Stimulated activated CD4-positive, alpha-beta T cell treated with anti-CD3 and anti-CD28 coated beads, Interleukin-1b, Interleukin-23, amount 100 ng/mL, for 24 hours (primary cell): ENCODE results near the gene YARS1.
A peak's percentile ranks its signal among the peaks of the same experiment; 100 is the strongest.
"Not testable (repeated sequence)": the region's sequence is repeated elsewhere in the genome, so short reads cannot be mapped to it uniquely, and the experiment has no call there.

Experiments
- DNase-seq, 4 experiments: peaks; one replicate each; pipeline ENCODE4 v3.0.0-alpha.2; 2020; ENCODE audit warnings: low read depth in 4 of 4, low spot score in 1 of 4

The YARS1 gene

DNA sequence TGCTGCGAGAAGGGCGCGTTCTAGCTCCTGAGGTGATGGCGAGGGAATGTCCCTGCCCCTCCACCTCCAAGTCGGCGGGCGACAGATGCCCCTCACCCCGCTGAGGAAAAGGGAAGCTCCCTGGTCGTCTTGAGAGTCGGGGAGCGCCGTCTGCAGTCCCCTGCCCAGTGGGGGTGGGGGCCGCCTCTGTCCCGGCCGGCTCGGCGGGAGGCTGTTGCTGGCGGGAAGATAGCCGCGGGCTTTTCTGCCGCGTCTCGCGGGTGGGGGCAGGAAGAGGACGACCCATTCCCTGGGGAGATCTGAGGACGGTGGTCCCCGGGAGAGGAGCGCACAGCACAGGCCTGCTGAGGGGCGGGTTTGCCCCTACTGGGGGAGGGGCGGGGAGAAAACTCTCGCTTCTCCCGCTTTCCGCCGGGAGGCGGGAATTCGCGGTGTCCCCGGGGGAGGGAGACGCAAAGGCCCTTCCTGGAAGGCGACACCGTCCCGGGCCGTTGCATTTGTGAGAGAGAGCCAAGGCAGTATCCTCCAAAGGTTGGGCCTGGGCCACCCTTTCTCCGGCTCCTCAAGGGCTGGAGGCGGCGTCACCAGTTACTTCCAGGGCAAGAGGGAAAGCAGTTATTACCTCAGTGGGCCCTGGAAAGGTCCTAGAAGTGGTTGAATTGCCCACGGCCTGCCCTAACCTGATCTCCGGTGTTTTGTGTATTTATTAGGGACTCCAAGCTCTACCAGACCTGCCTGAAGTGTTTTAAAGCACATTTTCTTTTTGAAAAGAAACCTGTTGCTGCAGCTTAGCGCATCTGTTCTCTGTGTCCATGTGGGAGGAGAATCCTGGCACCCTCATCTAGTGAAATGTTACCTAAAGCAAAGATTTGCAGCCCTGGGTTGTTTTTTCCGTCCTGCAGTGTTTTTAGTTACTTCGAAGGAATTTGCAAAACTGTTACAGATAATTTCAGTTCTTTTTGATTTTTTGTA, 943 bp upstream of the YARS1 start:
- DNase-seq: peak in 1 of 4 experiments; percentile 19

DNA sequence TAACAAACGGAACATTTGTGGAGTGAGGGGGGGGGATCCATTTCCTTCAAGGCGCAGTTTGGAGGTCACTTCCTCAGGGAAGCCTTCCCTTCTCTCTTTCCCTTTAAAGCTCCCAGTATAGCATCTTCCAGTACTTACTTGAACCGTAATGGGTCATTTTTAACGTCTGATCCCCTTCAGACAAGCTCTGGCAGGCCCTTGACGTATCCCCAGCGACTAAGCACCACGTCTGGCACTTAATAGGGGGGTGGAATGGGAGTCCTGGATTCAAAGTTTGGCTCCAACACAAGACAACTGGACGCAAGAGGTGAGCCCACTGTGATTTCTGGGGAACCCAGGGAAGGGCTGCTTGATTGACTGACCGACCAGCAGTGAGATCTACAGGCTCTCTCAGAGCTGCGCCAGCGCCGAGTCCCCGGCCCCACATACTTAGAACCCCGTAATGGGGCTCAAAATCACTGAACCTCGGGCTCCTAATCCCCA, 441 bp downstream of the YARS1 start:
- DNase-seq: no peak

- no peak for DNase-seq
Observed at GRCh38 chr1:32813941-32814739, 3.0 kb downstream of the YARS1 start.

- no peak for DNase-seq
Observed at GRCh38 chr1:32811917-32812316, 5.2 kb downstream of the YARS1 start.

DNA sequence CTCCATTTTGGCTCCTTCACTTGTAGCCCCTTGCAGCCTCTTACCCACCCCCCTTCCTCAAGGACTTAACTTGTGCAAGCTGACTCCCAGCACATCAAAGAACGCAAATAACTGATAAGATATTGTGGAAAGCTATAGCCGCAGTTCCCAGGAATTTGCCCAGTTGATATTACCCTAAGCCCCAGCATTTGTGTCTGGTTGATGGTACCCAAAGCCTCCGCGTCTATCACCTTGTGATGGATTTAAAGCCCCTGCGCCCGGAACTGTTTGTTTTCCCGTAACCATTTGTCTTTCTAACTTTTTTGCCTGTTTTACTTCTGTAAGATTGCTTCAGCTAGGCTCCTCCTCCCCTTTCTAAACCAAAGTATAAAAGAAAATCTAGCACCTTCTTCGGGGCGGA, 5.9 kb downstream of the YARS1 start:
- no peak for DNase-seq

DNA sequence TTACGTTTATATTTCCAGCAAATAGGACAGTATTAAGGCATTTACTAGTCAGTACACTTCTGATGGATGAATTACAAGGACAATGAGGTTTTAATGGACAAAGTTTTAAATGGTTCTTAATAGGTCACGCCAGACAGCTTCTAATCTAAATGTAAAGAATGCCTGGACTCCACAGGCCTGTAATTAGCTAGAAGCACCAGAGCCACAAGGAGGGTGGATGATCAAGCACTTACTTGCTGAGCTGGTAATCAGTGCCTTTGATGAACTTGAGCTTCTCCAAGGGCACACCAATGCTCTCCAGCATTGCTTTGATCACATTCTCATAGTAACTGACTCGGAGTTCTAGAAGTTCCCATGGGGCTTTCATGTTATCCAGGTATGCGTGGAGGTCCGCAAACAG, 6.8 kb downstream of the YARS1 start:
- DNase-seq: no peak

DNA sequence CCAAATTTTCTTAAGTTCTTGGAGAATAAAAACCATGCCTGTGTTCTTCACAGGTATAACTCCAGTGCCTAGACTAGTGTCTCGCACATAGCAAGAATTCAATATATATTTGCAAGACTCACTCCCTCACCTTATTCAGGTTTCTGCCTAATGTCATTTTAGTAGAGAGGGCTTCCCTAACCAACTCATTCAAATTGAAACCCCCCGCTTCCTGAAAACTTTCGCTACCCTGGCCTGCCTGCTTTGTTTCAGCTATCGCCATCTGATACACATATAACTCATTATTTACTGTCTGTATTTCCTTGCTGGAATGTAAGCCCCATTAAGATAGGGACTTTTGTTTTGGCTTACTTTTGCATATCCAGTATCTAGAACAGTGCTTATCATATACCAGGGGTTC, 8.6 kb downstream of the YARS1 start:
- no peak for DNase-seq

GRCh38 chr1:32806910-32807523, 10.1 kb downstream of the YARS1 start:
- no peak for DNase-seq

DNA sequence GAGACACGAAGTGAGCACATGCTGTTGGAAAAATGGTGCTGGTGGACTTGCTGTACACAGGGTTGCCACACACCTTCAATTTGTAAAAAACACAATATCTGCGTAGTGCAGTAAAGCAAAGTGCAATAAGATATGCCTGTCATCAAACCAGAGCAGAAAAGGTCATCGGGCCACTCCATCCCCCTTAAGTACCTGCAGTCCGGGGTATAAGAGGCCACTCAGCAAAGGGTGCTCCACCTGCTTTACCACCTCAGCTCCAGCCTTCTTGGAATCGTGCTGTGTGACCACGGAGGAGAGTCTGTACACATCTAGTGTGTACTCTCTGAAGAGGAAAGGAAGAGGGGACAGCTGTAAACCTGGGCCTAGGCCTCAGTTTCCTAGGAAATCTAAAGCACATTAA, 10.9 kb downstream of the YARS1 start:
- DNase-seq: no peak

DNA sequence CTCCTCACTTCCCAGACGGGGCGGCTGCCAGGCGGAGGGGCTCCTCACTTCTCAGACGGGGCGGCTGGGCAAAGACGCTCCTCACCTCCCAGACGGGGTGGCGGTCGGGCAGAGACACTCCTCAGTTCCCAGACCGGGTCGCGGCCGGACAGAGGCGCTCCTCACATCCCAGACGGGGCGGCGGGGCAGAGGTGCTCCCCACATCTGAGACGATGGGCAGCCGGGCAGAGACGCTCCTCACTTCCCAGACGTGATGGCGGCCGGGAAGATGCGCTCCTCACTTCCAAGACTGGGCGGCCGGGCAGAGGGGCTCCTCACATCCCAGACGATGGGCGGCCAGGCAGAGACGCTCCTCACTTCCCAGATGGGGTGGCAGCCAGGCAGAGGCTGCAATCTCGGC, 12.7 kb downstream of the YARS1 start:
- not testable (repeated sequence) for DNase-seq

DNA sequence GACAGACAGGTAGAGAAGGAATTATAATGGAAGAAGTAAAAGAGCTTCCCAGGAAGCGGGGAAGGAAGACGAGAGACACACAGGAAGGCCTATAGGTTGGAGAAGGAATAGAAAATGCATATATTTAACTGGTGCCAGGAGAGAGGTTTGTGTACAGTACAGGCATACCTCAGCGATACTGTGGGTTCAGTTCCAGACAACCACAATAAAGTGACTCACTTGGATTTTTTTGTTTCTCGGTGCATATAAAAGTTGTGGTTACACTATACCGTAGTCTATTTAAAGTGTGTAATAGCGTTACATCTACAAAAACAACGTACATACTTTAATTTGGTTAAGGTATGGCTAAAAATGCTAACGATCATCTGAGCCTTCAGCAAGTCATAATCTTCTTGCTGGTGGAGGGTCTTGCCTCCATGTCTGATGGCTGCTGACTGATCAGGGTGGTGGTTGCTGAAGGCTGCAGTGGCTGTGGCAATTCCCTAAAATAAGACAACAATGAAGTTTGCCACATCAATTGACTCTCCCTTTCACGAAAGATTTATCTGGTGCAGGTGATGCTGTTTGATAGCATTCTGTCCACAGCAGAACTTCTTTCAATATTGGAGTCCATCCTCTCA, 16.0 kb downstream of the YARS1 start:
- peak in 1 of 4 experiments; percentile 11 for DNase-seq

- no peak for DNase-seq
Observed at GRCh38 chr1:32798679-32799416, 18.3 kb downstream of the YARS1 start.

GRCh38 chr1:32798191-32798590, 19.0 kb downstream of the YARS1 start:
- no peak for DNase-seq

DNA sequence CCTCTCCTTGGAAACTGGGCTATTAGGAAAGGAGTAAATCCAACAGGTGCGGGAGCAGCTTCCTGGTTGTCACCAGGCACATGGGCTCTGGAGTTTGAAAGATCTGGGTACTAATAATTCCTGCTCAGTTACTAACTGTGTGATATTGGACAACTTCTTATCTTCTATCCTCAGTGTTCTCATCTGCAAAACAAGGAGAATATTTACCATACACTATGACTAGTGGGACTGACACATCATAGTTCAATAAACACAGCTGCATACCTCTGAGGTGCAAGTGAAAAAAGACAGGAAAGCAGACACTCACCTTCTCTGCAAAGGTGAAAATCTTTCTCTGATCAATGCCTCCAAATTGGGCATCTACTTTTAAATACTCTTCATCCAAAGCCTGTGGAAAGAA, 19.7 kb downstream of the YARS1 start:
- DNase-seq: no peak

- not testable (repeated sequence) for DNase-seq
Observed at GRCh38 chr1:32795763-32796162, 21.4 kb downstream of the YARS1 start.

- no peak for DNase-seq
Observed at GRCh38 chr1:32791881-32792280, 25.3 kb downstream of the YARS1 start.

DNA sequence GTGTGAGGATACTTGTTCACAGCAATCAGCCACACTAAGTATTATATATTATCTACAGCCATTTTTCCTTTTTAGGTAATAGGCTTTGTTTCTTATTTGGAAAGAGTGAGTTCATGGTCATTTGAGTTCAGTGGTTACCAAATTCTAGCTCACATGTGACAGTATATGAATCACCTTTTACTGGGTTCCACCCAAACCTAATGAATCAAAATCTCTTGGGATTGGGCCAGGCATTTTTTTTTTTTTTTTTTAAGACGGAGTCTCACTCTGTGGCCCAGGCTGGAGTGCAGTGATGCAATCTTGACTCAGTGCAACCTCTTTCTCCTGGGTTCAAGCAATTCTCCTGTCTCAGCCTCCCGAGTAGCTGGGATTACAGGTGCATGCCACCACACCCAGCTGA, 27.8 kb downstream of the YARS1 start:
- DNase-seq: not testable (repeated sequence)

DNA sequence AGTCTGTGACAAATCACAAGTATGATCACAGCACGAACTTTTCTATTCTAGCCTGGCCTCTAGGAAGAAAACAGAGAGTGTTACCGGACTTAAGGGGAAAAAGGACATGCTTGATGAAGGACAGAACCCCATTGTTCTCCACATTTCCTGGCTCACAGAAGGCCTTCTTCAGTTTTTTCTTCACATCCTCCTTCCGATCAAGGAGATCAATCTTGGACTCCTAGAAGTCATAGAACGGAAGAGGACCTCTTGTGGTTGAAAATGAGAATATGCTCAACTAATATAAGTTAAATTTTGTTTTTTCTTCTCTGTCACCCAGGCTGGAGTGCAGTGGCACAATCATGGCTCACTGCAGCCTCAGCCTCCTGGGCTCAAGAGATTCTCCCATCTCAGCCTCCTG, 30.3 kb downstream of the YARS1 start:
- no peak for DNase-seq

GRCh38 chr1:32784817-32785216, 32.3 kb downstream of the YARS1 start:
- DNase-seq: no peak

GRCh38 chr1:32783851-32784250, 33.3 kb downstream of the YARS1 start:
- DNase-seq: no peak
